Fibroblast of pulmonary artery (primary cell): Measurements from ENCODE around the gene CACNB2.
A peak's percentile ranks its signal among the peaks of the same experiment; 100 is the strongest.

Experiments used
- DNase-seq: peaks from one replicate; pipeline ENCODE4 v3.0.0-alpha.2; 2010; ENCODE audit warnings: low read depth
- H3K4me3 ChIP-seq: replicated peaks from 2 replicates; pipeline ENCODE4 v1.5.1; 2011; ENCODE audit warnings: low read depth, mild to moderate bottlenecking, control low read depth, low read length, moderate library complexity
- TF ChIP-seq, protein P1 (sequence below): IDR thresholded peaks from 2 replicates; pipeline ENCODE4 v1.5.1; 2011; ENCODE audit warnings: mild to moderate bottlenecking, control low read depth, low read length, inconsistent platforms; ENCODE audit errors: missing control alignments

CACNB2 gene

DNA sequence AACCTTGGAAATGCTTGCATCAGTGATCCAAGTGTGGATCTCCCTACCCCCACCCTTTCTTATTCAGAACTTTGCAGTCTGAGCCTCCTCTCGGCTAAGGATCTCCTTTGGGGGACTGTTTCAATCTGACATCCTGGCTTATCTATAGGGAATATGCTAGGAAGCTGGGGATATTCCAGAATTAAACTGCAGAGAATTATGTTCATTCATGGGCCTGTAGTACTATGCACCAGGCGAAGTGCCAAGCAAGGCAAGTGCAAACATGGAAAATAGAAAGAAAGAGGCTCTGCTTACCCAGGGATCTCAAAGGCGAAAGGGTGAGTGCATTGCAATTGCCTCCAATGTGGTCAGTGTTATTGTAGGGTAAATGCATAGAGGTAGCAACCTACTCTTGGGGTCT lies 96.5 kb downstream of the CACNB2 start:
- H3K4me3 ChIP-seq = no peak overlapping the region
- no peak for DNase-seq
- TF ChIP-seq, protein P1, sequence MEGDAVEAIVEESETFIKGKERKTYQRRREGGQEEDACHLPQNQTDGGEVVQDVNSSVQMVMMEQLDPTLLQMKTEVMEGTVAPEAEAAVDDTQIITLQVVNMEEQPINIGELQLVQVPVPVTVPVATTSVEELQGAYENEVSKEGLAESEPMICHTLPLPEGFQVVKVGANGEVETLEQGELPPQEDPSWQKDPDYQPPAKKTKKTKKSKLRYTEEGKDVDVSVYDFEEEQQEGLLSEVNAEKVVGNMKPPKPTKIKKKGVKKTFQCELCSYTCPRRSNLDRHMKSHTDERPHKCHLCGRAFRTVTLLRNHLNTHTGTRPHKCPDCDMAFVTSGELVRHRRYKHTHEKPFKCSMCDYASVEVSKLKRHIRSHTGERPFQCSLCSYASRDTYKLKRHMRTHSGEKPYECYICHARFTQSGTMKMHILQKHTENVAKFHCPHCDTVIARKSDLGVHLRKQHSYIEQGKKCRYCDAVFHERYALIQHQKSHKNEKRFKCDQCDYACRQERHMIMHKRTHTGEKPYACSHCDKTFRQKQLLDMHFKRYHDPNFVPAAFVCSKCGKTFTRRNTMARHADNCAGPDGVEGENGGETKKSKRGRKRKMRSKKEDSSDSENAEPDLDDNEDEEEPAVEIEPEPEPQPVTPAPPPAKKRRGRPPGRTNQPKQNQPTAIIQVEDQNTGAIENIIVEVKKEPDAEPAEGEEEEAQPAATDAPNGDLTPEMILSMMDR = no peak

DNA sequence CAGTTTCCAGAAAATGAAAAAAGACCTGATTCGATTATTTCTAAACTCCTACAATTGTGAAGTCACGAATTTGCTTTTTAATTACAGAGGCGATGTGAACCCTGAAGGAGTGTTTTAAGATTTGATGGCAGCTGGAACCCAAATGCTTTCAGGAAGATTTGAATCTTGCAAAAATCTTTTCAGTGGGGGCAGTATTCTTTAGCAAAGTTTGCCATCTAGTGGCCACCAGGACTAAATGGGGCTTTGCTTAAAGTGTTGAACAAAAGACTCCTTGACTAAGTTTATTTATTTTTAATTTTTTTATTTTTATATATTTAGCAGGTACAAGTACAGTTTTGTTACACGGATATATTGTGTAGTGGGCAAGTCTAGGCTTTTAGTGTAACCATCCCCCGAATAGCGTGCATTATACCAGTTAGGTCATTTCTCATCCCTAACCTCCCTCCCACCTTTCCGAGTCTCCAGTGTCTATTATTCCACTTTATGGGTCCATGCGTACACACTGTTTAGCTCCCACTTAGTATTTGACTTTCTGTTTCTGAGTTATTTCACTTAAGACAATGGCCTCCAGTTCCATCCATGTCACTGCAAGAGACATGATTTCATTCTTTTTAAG lies 98.8 kb downstream of the CACNB2 start:
- no peak overlapping the region for H3K4me3 ChIP-seq
- TF ChIP-seq, protein P1 = peak; percentile 74
- DNase-seq = peak; percentile 72

DNA sequence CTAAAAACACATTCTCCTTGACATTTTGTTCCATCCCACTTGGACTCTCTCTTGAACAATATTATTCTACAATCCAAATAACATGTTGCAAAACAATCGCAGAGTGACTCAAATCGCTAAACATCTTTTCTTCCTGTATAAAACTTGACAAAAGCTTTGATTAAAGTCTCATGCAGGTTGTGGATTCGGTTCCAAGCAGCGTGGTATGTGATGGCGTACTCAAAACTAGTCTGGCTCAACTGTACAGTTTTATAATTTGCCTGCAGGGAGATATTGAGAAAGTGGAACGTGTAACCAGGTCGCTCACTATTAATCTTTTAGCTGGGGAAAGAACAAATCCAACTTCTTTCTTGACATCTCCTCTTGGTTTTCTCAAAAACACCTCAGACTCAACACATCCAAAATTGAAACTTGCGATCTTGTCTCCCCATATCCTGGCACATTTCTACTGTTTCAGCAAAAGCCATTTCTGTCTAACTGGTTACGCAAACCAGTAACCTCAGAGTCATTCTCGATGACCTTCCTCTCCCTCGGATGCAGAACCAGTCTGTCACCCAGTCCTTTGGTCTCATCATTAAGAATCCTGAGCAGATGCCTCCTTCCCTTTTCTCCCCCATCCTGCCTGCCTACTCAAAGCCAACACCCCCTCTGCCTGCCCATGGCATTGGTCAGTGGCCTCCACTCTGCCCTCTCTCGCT lies 100.1 kb downstream of the CACNB2 start:
- no peak overlapping the region for H3K4me3 ChIP-seq
- DNase-seq = no peak
- TF ChIP-seq, protein P1 = no peak

DNA sequence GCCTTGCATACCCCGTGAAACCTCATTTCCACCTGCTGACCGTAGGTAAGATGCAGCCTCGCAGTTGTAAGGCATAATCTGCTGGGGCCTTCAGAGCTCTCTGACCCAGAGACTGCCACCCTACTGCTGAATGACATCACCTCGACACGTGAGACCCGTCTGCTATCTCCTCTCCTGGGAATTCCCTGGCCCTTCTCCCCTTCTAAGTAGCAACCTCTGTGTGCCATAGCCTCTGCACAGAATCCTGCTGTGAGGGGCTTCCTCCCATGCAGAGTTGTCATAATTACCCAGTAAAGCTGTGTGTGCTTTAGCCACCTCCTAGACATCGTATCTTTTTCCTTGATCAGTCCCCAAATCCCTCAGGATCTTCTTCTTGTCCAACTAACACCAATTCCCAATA lies 106.7 kb downstream of the CACNB2 start:
- TF ChIP-seq, protein P1 = no peak
- no peak overlapping the region for H3K4me3 ChIP-seq
- no peak for DNase-seq

DNA sequence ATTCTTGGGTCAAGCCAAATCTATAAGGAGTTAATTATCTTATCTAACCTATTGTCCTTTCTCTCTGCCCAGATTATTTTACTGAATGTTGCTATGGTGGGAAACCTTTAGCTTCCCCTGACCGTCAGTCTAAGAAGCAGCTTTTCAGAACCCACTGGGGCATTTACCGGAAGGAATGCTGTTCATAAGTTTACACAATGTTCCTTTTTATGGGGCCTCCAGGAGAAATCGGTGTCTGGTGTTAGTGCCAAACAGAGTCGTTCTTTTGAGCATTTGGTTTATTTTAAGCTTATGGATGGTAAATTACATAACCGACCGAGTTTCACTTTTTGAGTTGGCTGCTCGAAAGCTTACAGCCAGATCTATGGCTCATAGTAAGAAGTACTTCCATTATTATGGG lies 111.9 kb downstream of the CACNB2 start:
- TF ChIP-seq, protein P1 = no peak
- no peak for DNase-seq
- no peak overlapping the region for H3K4me3 ChIP-seq

DNA sequence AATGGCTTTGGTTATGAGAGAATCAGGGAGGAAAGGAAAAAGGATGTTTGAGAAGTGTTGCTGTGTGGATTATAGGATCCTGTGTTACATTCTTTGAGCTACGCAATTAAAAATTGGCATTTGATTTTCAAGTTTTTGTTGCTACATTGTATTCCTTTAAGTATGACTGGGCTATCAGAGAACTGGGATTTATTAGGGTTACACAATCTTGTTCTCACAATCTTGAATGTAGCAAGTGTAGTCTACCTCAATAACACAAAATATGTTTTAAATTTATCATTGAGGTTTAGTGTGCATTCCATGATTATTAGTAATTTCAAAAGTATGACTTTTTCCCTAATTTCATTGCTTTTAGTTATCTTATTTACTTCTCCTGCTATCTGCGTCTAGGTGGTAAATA lies 113.9 kb downstream of the CACNB2 start:
- DNase-seq = no peak
- no peak overlapping the region for H3K4me3 ChIP-seq
- TF ChIP-seq, protein P1 = no peak

DNA sequence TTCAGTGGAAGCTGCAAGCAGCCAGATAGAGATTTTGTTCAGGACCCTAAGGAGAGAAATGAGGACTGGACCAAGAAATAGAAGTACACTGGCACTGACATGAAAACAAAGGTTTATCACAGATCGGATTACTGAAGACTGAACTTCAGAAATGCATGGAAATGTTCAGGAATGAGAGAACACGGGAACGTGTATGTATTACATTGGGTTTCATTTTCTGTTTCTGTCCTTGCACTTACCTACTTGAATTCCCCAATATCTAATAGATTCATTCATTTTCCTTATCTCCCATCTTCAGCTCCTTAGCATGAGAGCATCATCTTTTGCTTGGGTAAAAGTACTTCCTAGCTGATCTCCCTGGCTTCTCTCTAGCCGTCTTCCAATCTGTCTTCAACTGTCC lies 114.5 kb downstream of the CACNB2 start:
- TF ChIP-seq, protein P1 = no peak
- no peak overlapping the region for H3K4me3 ChIP-seq
- DNase-seq = no peak
